Keratinocyte (primary cell): ENCODE results near the gene WRNIP1. TPM values are rescaled to one million over a fixed set of nuclear protein-coding genes. Genes with fewer than 3 reads are reported as not detected.
"Not testable (repeated sequence)": the region's sequence is repeated elsewhere in the genome, so short reads cannot be mapped to it uniquely, and the experiment has no call there.

Experiments
- DNase-seq: peaks from one replicate; pipeline ENCODE4 v3.0.0-alpha.2; 2011; ENCODE audit warnings: low read depth, missing footprints, low spot score
- FAIRE-seq: peaks from 2 replicates; lab custom pipeline; 2011; peaks lifted over from hg19 to GRCh38; lab: Jason Lieb, UNC
- H2AFZ ChIP-seq: 2 replicates; pipeline ENCODE4 v1.6.0; 2012; ENCODE audit warnings: low read length, control low read depth, inconsistent platforms; ENCODE audit not compliant: control insufficient read depth
- H3K27ac ChIP-seq: 2 replicates; pipeline ENCODE4 v1.5.1; 2011; ENCODE audit warnings: low read length; ENCODE audit not compliant: control insufficient read depth, insufficient read depth
- H3K27me3 ChIP-seq: 3 replicates; pipeline ENCODE4 v1.6.0; 2011; ENCODE audit warnings: low read length; ENCODE audit not compliant: control insufficient read depth, insufficient read depth; ENCODE audit errors: extremely low read depth
- H3K36me3 ChIP-seq, 2 experiments: 2 replicates in 1 of 2; 3 replicates in 1 of 2; pipeline ENCODE4 v1.5.1; 2011; ENCODE audit warnings: low read length in 2 of 2, mild to moderate bottlenecking in 1 of 2; ENCODE audit not compliant: control insufficient read depth in 2 of 2, insufficient read depth in 2 of 2; ENCODE audit errors: extremely low read depth in 1 of 2
- H3K4me1 ChIP-seq: 3 replicates; pipeline ENCODE4 v1.5.1; 2011; ENCODE audit warnings: low read length; ENCODE audit not compliant: control insufficient read depth, insufficient read depth; ENCODE audit errors: extremely low read depth
- H3K4me2 ChIP-seq: 3 replicates; pipeline ENCODE4 v1.6.0; 2011; ENCODE audit warnings: low read depth, low read length; ENCODE audit not compliant: control insufficient read depth, insufficient read depth; ENCODE audit errors: extremely low read depth
- H3K4me3 ChIP-seq, 3 experiments: fragments of 200-600 bp in 1 of 3; sonication (generic) in 1 of 3; 2 replicates in 2 of 3; 3 replicates in 1 of 3; pipeline ENCODE4 v1.5.1; 2011 to 2016; ENCODE audit warnings: low read length in 3 of 3, mild to moderate bottlenecking in 3 of 3, control low read depth in 2 of 3, inconsistent platforms in 1 of 3, low read depth in 1 of 3, mixed read lengths in 1 of 3, mixed run types in 1 of 3, moderate library complexity in 1 of 3; ENCODE audit not compliant: control insufficient read depth in 2 of 3, insufficient read depth in 2 of 3; ENCODE audit errors: extremely low read depth in 1 of 3
- H3K79me2 ChIP-seq: 2 replicates; pipeline ENCODE4 v1.6.0; 2012; ENCODE audit warnings: low read length; ENCODE audit not compliant: control insufficient read depth, insufficient read depth
- H3K9ac ChIP-seq: 3 replicates; pipeline ENCODE4 v1.6.0; 2011; ENCODE audit warnings: low read length; ENCODE audit not compliant: control insufficient read depth, insufficient read depth; ENCODE audit errors: extremely low read depth
- H3K9me1 ChIP-seq: 3 replicates; pipeline ENCODE4 v1.6.0; 2011; ENCODE audit warnings: low read length; ENCODE audit not compliant: control insufficient read depth, insufficient read depth; ENCODE audit errors: extremely low read depth
- H3K9me3 ChIP-seq: 2 replicates; pipeline ENCODE4 v1.5.1; 2012; ENCODE audit warnings: low read depth, low read length; ENCODE audit not compliant: control insufficient read depth
- H4K20me1 ChIP-seq: 3 replicates; pipeline ENCODE4 v1.6.0; 2011; ENCODE audit warnings: low read length; ENCODE audit not compliant: control insufficient read depth, insufficient read depth; ENCODE audit errors: extremely low read depth
- CTCF ChIP-seq, 3 experiments: IDR thresholded peaks in 1 of 3; conservative IDR thresholded peaks in 1 of 3; optimal IDR thresholded peaks in 1 of 3; 2 replicates in 2 of 3; 3 replicates in 1 of 3; pipeline versions ENCODE3 to v1.5.1; 2011; ENCODE audit warnings: low read length in 3 of 3, mild to moderate bottlenecking in 3 of 3, moderate library complexity in 2 of 3, control low read depth in 1 of 3, inconsistent platforms in 1 of 3; ENCODE audit not compliant: insufficient read depth in 2 of 3; ENCODE audit errors: extremely low read depth in 1 of 3
- EZH2 ChIP-seq: IDR thresholded peaks from one replicate; pipeline ENCODE4 v1.6.1; 2012; ENCODE audit warnings: inconsistent platforms, mild to moderate bottlenecking, low read length, moderate library complexity
- dilution Hi-C: fragments of 300-500 bp; cut with MboI; formaldehyde crosslinking; loops from one replicate; pipeline ENCODE4 v1.7.0; 2020; ENCODE audit warnings: low sequenced_read_pairs; ENCODE audit not compliant: extremely low pct_ligation_motif_present
- polyA plus RNA-seq, 5 experiments: library from polyadenylated mRNA; depleted of rRNA in 3 of 5; stranded (reverse) in 3 of 5; stranded (forward) in 1 of 5; unstranded in 1 of 5; fragments of >200 nt; gene quantifications; 1 replicate in 1 of 5; 2 replicates in 3 of 5; 3 replicates in 1 of 5; pipeline versions ENCODE4 v1.2.1 to v1.2.3, GENCODE V29; 2011 to 2012; ENCODE audit warnings: missing spikeins in 2 of 5, low read depth in 1 of 5, low replicate concordance in 1 of 5

Gene WRNIP1
- polyA plus RNA-seq, 1 donor (not counting 4 experiments of a cell fraction or from before 2014, with no cell fraction given) = 52.3 TPM

DNA sequence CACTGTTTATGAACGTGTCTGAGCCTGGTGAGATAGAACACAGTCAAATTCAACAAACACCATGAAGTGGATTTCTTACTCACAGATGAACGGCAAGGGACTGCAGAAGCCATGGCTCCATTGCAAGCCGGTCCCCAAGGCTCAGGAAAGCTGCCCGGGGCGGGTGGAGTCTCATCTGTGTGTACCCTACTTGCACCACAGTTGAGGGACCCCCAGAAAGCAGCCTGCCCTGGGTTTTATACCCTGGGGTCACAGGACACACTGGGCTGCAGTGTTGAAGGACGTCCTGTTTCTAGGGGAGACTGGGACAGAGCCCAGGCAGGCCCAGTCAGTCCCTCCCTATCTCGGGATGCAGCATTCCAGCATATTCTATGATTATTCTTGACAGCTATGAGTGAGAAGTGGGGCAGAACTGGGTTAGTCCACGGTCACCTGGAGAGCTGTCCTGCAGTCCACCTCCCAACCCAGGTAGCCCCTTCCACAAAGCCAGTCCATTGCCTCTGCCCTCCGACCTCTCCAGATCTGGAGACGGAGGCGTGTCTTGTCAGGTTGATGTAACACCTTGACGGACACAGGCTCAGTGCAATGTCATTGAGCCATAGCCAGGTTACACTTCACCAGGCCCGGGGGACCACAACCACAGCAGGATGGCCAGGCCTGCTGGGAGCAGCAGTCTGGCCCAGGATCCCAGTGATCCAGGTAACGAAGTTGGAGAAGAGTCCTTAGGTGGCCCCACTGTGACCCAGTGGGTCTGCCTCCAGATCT is 35.5 kb downstream of the WRNIP1 start:
- Histone ChIP-seq H3K36me3 (no peaks in the 10 kb centered on the region), H2AFZ (no peak overlapping the region), H4K20me1 (no peaks in the 10 kb centered on the region), H3K27ac (no peak overlapping the region), H3K4me3 (no peak overlapping the region), H3K4me1 (no peaks in the 10 kb centered on the region), H3K9me3 (no peaks in the 10 kb centered on the region), H3K9ac (no peak overlapping the region), H3K9me1 (no peaks in the 10 kb centered on the region), H3K79me2 (no peaks in the 10 kb centered on the region), H3K27me3 (no peaks in the 10 kb centered on the region), H3K4me2 (no peak overlapping the region)
- dilution Hi-C loops = no loop called here
- FAIRE-seq (no peak), DNase-seq (no peak)
- no peak for TF ChIP-seq CTCF (optimal IDR thresholded peaks at IDR 0.05 in 1 of 3, IDR thresholded peaks at IDR 0.05 in 1 of 3, conservative IDR thresholded peaks at IDR 0.05 in 1 of 3; ENCODE audit: extremely low read depth in 1 of 3, insufficient read depth in 2 of 3, low read length in 3 of 3)
- no peak for TF ChIP-seq EZH2

- H3K36me3 ChIP-seq, H4K20me1 ChIP-seq, FAIRE-seq, H3K9ac ChIP-seq, H3K9me1 ChIP-seq, DNase-seq, H2AFZ ChIP-seq, H3K4me1 ChIP-seq, H3K27me3 ChIP-seq, H3K4me2 ChIP-seq, H3K9me3 ChIP-seq, H3K27ac ChIP-seq, H3K4me3 ChIP-seq, H3K79me2 ChIP-seq, dilution Hi-C loops: not testable (repeated sequence)
Measured at GRCh38 chr6:2801687-2802086, 36.5 kb downstream of the WRNIP1 start.
